OCI-LY3 (cell line): ENCODE data around the gene URGCP.
"Not testable (repeated sequence)": the region's sequence is repeated elsewhere in the genome, so short reads cannot be mapped to it uniquely, and the experiment has no call there.

Experiments
- H2AFZ ChIP-seq: fragments of 200-600, 300-600 bp; shearing (Covaris generic); 2 replicates; pipeline ENCODE4 v1.6.0; 2014; ENCODE audit warnings: antibody characterized with exemption, low read depth, low read length
- H3K27ac ChIP-seq: fragments of 200-600, 300-600 bp; sonication (generic); 2 replicates; pipeline ENCODE4 v1.5.1; 2014; ENCODE audit warnings: mild to moderate bottlenecking, low read length, moderate library complexity, mixed read lengths
- H3K27me3 ChIP-seq: fragments of 200-600, 300-600 bp; sonication (generic); 2 replicates; pipeline ENCODE4 v1.6.1; 2014; ENCODE audit warnings: low read depth, low read length, mixed read lengths
- H3K36me3 ChIP-seq: fragments of 200-600, 300-600 bp; sonication (generic); replicated peaks from 2 replicates; pipeline ENCODE3; 2014; ENCODE audit warnings: low read depth, low read length, mixed read lengths
- H3K4me1 ChIP-seq: fragments of 300-600, 200-600 bp; sonication (generic); 2 replicates; pipeline ENCODE4 v1.6.1; 2014; ENCODE audit warnings: low read length, mixed read lengths
- H3K4me2 ChIP-seq: fragments of 200-600, 300-600 bp; sonication (generic); 2 replicates; pipeline ENCODE4 v1.6.1; 2014; ENCODE audit warnings: low read length, mixed read lengths
- H3K4me3 ChIP-seq: fragments of 300-600, 200-600 bp; sonication (generic); 2 replicates; pipeline ENCODE4 v1.5.1; 2014; ENCODE audit warnings: antibody characterized with exemption, mild to moderate bottlenecking, low read length, moderate library complexity
- H3K79me2 ChIP-seq: fragments of 300-600, 200-600 bp; shearing (Covaris generic); 2 replicates; pipeline ENCODE4 v1.6.1; 2014; ENCODE audit warnings: mild to moderate bottlenecking, low read length, mixed read lengths
- H3K9ac ChIP-seq: fragments of 300-600, 200-600 bp; shearing (Covaris generic); 2 replicates; pipeline ENCODE4 v1.6.0; 2014; ENCODE audit warnings: mild to moderate bottlenecking, low read length, moderate library complexity
- H3K9me3 ChIP-seq: fragments of 200-600, 300-600 bp; shearing (Covaris generic); 2 replicates; pipeline ENCODE4 v1.6.1; 2014; ENCODE audit warnings: low read length, mixed read lengths; ENCODE audit not compliant: insufficient read depth
- H4K20me1 ChIP-seq: fragments of 200-600, 300-600 bp; sonication (generic); 2 replicates; pipeline ENCODE4 v1.6.1; 2016; ENCODE audit warnings: low read length, mixed read lengths; ENCODE audit not compliant: insufficient read depth
- CTCF ChIP-seq: fragments of 200-600, 300-600 bp; sonication (generic); IDR thresholded peaks from 2 replicates; pipeline ENCODE4 v1.5.1; 2014; ENCODE audit warnings: antibody characterized with exemption, low read length, low read depth
- EZH2phosphoT487 ChIP-seq: fragments of 200-600 bp; shearing (Covaris generic); IDR thresholded peaks from 2 replicates; pipeline ENCODE4 v1.6.1; 2018; ENCODE audit warnings: antibody characterized with exemption, mixed run types, low read depth

URGCP gene

GRCh38 chr7:43902542-43903054 is 3.8 kb downstream of the URGCP start:
- H3K4me1 ChIP-seq, result peaks cover 13% of the 10 kb centered on the region
- H3K4me2 ChIP-seq, result no peak overlapping the region
- H3K27ac ChIP-seq, result no peak overlapping the region
- H3K36me3 ChIP-seq, result no peaks in the 10 kb centered on the region
- H3K27me3 ChIP-seq, result no peaks in the 10 kb centered on the region
- no peak overlapping the region for H3K4me3 ChIP-seq
- peaks cover 58% of the 10 kb centered on the region for H3K79me2 ChIP-seq
- H2AFZ ChIP-seq, result no peak overlapping the region
- H3K9ac ChIP-seq, result no peak overlapping the region
- no peaks in the 10 kb centered on the region for H3K9me3 ChIP-seq
- no peaks in the 10 kb centered on the region for H4K20me1 ChIP-seq
- TF ChIP-seq EZH2phosphoT487, result no peak
- no peak for TF ChIP-seq CTCF

GRCh38 chr7:43898571-43898970 is 7.8 kb downstream of the URGCP start:
- H3K27me3 ChIP-seq, H2AFZ ChIP-seq, H3K9ac ChIP-seq, H3K4me2 ChIP-seq, H3K4me1 ChIP-seq, H3K9me3 ChIP-seq, H3K27ac ChIP-seq, H3K4me3 ChIP-seq, H3K36me3 ChIP-seq, H4K20me1 ChIP-seq: not testable (repeated sequence)
- peaks cover 51% of the 10 kb centered on the region for H3K79me2 ChIP-seq

- H3K79me2 ChIP-seq, result peaks cover 47% of the 10 kb centered on the region
- no peaks in the 10 kb centered on the region for H4K20me1 ChIP-seq
- peaks cover 3% of the 10 kb centered on the region for H3K36me3 ChIP-seq
- no peak overlapping the region for H2AFZ ChIP-seq
- TF ChIP-seq CTCF, result no peak
- TF ChIP-seq EZH2phosphoT487, result no peak
- H3K4me3 ChIP-seq, result no peak overlapping the region
- H3K27ac ChIP-seq, result no peak overlapping the region
- H3K9me3 ChIP-seq, result no peaks in the 10 kb centered on the region
- no peaks in the 10 kb centered on the region for H3K27me3 ChIP-seq
- no peak overlapping the region for H3K4me2 ChIP-seq
- H3K4me1 ChIP-seq, result no peaks in the 10 kb centered on the region
- H3K9ac ChIP-seq, result no peak overlapping the region
Observed at GRCh38 chr7:43895847-43896415, 10.5 kb downstream of the URGCP start.

GRCh38 chr7:43891069-43891955 is 15.1 kb downstream of the URGCP start:
- Histone ChIP-seq H3K9ac (no peak overlapping the region), H3K79me2 (peaks cover 45% of the 10 kb centered on the region), H3K4me2 (no peak overlapping the region), H3K27me3 (no peaks in the 10 kb centered on the region), H3K9me3 (no peaks in the 10 kb centered on the region), H3K36me3 (peaks cover 3% of the 10 kb centered on the region), H4K20me1 (no peaks in the 10 kb centered on the region; the same call in 1 of the 2 replicates), H3K27ac (no peak overlapping the region), H3K4me3 (no peak overlapping the region), H2AFZ (no peak overlapping the region), H3K4me1 (no peaks in the 10 kb centered on the region)
- TF ChIP-seq CTCF (no peak), EZH2phosphoT487 (no peak)
